Osteoblast (primary cell): ENCODE measurements around the gene CCL26. TPM values are rescaled to one million over a fixed set of nuclear protein-coding genes. Genes with fewer than 3 reads are reported as not detected.
"Not testable (repeated sequence)": the region's sequence is repeated elsewhere in the genome, so short reads cannot be mapped to it uniquely, and the experiment has no call there.

Experiments used
- DNase-seq: peaks from one replicate; pipeline ENCODE4 v3.0.0; 2011; ENCODE audit warnings: low spot score, mixed read lengths; ENCODE audit not compliant: insufficient read length; ENCODE audit errors: missing footprints
- H2AFZ ChIP-seq: 2 replicates; pipeline ENCODE4 v1.6.0; 2011; ENCODE audit warnings: mild to moderate bottlenecking, low read length
- H3K27ac ChIP-seq: 2 replicates; pipeline ENCODE4 v1.5.1; 2011; ENCODE audit warnings: mild to moderate bottlenecking, low read depth, low read length, moderate library complexity
- H3K27me3 ChIP-seq: 2 replicates; pipeline ENCODE4 v1.6.0; 2012; ENCODE audit warnings: mild to moderate bottlenecking, control low read depth, inconsistent platforms, low read length, moderate library complexity; ENCODE audit not compliant: insufficient read depth
- H3K36me3 ChIP-seq: 2 replicates; pipeline ENCODE4 v1.5.1; 2011; ENCODE audit warnings: mild to moderate bottlenecking, low read length, control low read depth, moderate library complexity; ENCODE audit not compliant: insufficient read depth
- H3K4me1 ChIP-seq: 2 replicates; pipeline ENCODE4 v1.5.1; 2011; ENCODE audit warnings: mild to moderate bottlenecking, low read length, control low read depth, moderate library complexity; ENCODE audit not compliant: insufficient read depth
- H3K4me2 ChIP-seq: 2 replicates; pipeline ENCODE4 v1.6.0; 2011; ENCODE audit warnings: mild to moderate bottlenecking, low read length; ENCODE audit not compliant: insufficient read depth
- H3K4me3 ChIP-seq: fragments of 200-600 bp; sonication (generic); 3 replicates; pipeline ENCODE4 v1.5.1; 2012; ENCODE audit warnings: mild to moderate bottlenecking, low read length, inconsistent platforms; ENCODE audit not compliant: insufficient read depth
- H3K79me2 ChIP-seq: 2 replicates; pipeline ENCODE4 v1.6.0; 2012; ENCODE audit warnings: mild to moderate bottlenecking, low read length, control low read depth, inconsistent platforms; ENCODE audit not compliant: insufficient read depth
- H3K9me3 ChIP-seq: 2 replicates; pipeline ENCODE4 v1.5.1; 2011; ENCODE audit warnings: low read depth, low read length, control low read depth
- H4K20me1 ChIP-seq: 2 replicates; pipeline ENCODE4 v1.6.0; 2012; ENCODE audit warnings: mild to moderate bottlenecking, low read length, control low read depth; ENCODE audit not compliant: insufficient read depth
- CTCF ChIP-seq: IDR thresholded peaks from 2 replicates; pipeline ENCODE4 v1.5.1; 2011; ENCODE audit warnings: mild to moderate bottlenecking, low read depth, low read length, moderate library complexity; ENCODE audit errors: extremely low read depth
- total RNA-seq: library from RNA; depleted of rRNA; stranded (reverse); fragments of >200 nt; gene quantifications from 2 replicates; pipeline ENCODE4 v1.2.3, GENCODE V29; 2012

The CCL26 gene
- total RNA-seq, 1 donor = 1.1 TPM

- H3K9me3 ChIP-seq = no peaks in the 10 kb centered on the region
- no peak overlapping the region for H3K27ac ChIP-seq
- peak; percentile 93 for DNase-seq
- no peaks in the 10 kb centered on the region for H3K4me1 ChIP-seq
- no peaks in the 10 kb centered on the region for H3K36me3 ChIP-seq
- peak; percentile 73 for TF ChIP-seq CTCF
- H4K20me1 ChIP-seq = no peaks in the 10 kb centered on the region
- no peaks in the 10 kb centered on the region for H3K27me3 ChIP-seq
- no peak overlapping the region for H3K4me3 ChIP-seq
- H2AFZ ChIP-seq = no peak overlapping the region
- H3K79me2 ChIP-seq = no peaks in the 10 kb centered on the region
- no peak overlapping the region for H3K4me2 ChIP-seq
Measured at GRCh38 chr7:75762350-75762917, 9.6 kb downstream of the CCL26 start.

DNA sequence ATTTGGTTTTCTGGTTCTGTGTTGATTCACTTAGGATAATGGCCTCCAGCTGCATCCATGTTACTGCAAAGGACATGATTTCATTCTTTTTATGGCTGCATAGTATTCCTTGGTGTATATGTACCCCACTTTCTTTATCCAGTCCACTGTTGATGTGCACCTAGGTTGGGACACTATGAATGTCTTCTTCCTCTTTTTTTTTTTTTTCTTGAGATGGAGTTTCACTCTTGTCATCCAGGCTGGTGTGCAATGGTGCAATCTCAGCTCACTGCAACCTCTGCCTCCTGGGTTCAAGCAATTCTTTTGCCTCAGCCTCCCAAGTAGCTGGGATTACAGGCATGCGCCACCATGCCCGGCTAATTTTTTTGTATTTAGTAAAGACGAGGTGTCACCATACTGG, 10.2 kb downstream of the CCL26 start:
- not testable (repeated sequence) for H3K4me1 ChIP-seq

GRCh38 chr7:75758491-75758890, 13.5 kb downstream of the CCL26 start:
- Histone ChIP-seq H3K9me3 (no peaks in the 10 kb centered on the region), H3K4me3 (no peak overlapping the region), H2AFZ (no peak overlapping the region), H3K4me1 (no peaks in the 10 kb centered on the region), H3K4me2 (no peak overlapping the region), H3K79me2 (no peaks in the 10 kb centered on the region), H3K27ac (no peak overlapping the region), H3K27me3 (no peaks in the 10 kb centered on the region), H4K20me1 (no peaks in the 10 kb centered on the region), H3K36me3 (no peaks in the 10 kb centered on the region)
- TF ChIP-seq CTCF = no peak
- peak; percentile 52 for DNase-seq

More for the DNA sequence above, 10.2 kb downstream of the CCL26 start:
- not testable (repeated sequence) for H3K9me3 ChIP-seq, H3K27ac ChIP-seq, H4K20me1 ChIP-seq, H3K79me2 ChIP-seq, H3K36me3 ChIP-seq, H3K4me2 ChIP-seq, DNase-seq, H3K4me3 ChIP-seq, H3K27me3 ChIP-seq, H2AFZ ChIP-seq

GRCh38 chr7:75757860-75758259, 14.2 kb downstream of the CCL26 start:
- no peak overlapping the region for H3K4me3 ChIP-seq
- H3K36me3 ChIP-seq = no peaks in the 10 kb centered on the region
- H3K27ac ChIP-seq = no peak overlapping the region
- H3K4me1 ChIP-seq = no peaks in the 10 kb centered on the region
- no peaks in the 10 kb centered on the region for H3K79me2 ChIP-seq
- no peaks in the 10 kb centered on the region for H3K9me3 ChIP-seq
- no peaks in the 10 kb centered on the region for H4K20me1 ChIP-seq
- no peaks in the 10 kb centered on the region for H3K27me3 ChIP-seq
- no peak overlapping the region for H3K4me2 ChIP-seq
- no peak for DNase-seq
- TF ChIP-seq CTCF = no peak
- no peak overlapping the region for H2AFZ ChIP-seq
